TTC549 (cell line): ENCODE results near the gene BRICD5.

ENCODE experiments used
- FAIRE-seq: peaks from 2 replicates; lab custom pipeline; 2012; peaks lifted over from hg19 to GRCh38; lab: Jason Lieb, UNC

Gene BRICD5

GRCh38 chr16:2160915-2161551 is 49.6 kb downstream of the BRICD5 start:
- no peak for FAIRE-seq
